MM.1S (cell line): ENCODE results near the gene RFX7.

Source experiments
- CTCF ChIP-seq: fragments of 300-600 bp; sonication (generic); IDR thresholded peaks from 2 replicates; pipeline ENCODE4 v1.5.1; 2016; ENCODE audit warnings: antibody characterized with exemption, low read length, mixed read lengths
- EZH2phosphoT487 ChIP-seq: fragments of 300-600 bp; sonication (generic); IDR thresholded peaks from 2 replicates; pipeline ENCODE4 v1.6.1; 2018; ENCODE audit warnings: antibody characterized with exemption, low read length

- TF ChIP-seq CTCF (no peak), EZH2phosphoT487 (no peak)
Measured at GRCh38 chr15:56174649-56175048, 69.0 kb downstream of the RFX7 start.
